Endodermal cell (in vitro differentiated cells): ENCODE measurements around the gene RAB37. TPM values are rescaled to one million over a fixed set of nuclear protein-coding genes. Genes with fewer than 3 reads are reported as not detected.

Source experiments
- DNase-seq: peaks from one replicate; pipeline ENCODE4 v3.0.0-alpha.2; 2017
- H3K27ac ChIP-seq: 2 replicates; pipeline ENCODE4 v1.5.1; 2013; ENCODE audit warnings: mild to moderate bottlenecking, low read depth, low read length, moderate library complexity
- H3K27me3 ChIP-seq: 2 replicates; pipeline ENCODE4 v1.6.1; 2013; ENCODE audit warnings: mild to moderate bottlenecking, low read length, moderate library complexity; ENCODE audit not compliant: insufficient read depth, control insufficient read depth, poor library complexity, severe bottlenecking
- H3K36me3 ChIP-seq: 2 replicates; pipeline ENCODE4 v1.7.0; 2013; ENCODE audit warnings: mild to moderate bottlenecking, low read length, moderate library complexity; ENCODE audit not compliant: control insufficient read depth, insufficient read depth
- H3K4me1 ChIP-seq: one replicate; pipeline ENCODE4 v1.7.0; 2013; ENCODE audit warnings: low read length; ENCODE audit not compliant: control insufficient read depth, insufficient read depth
- H3K4me3 ChIP-seq: 2 replicates; pipeline ENCODE4 v1.5.1; 2013; ENCODE audit warnings: mild to moderate bottlenecking, low read length, moderate library complexity
- H3K9ac ChIP-seq: 2 replicates; pipeline ENCODE4 v1.6.1; 2013; ENCODE audit warnings: mild to moderate bottlenecking, low read length, moderate library complexity; ENCODE audit not compliant: poor library complexity, severe bottlenecking; ENCODE audit errors: extremely low read depth
- H3K9me3 ChIP-seq: 2 replicates; pipeline ENCODE4 v1.6.1; 2013; ENCODE audit warnings: mild to moderate bottlenecking, low read length, moderate library complexity; ENCODE audit not compliant: control insufficient read depth
- H3K27ac Mint-ChIP-seq: 2 replicates; pipeline ENCODE4 v1.8.0; 2020; ENCODE audit warnings: mixed read lengths
- H3K27me3 Mint-ChIP-seq: 2 replicates; pipeline ENCODE4 v1.8.0; 2021; ENCODE audit warnings: mild to moderate bottlenecking, mixed read lengths; ENCODE audit not compliant: insufficient read depth
- H3K36me3 Mint-ChIP-seq: 2 replicates; pipeline ENCODE4 v1.8.0; 2020; ENCODE audit warnings: low read depth, mixed read lengths
- H3K4me1 Mint-ChIP-seq: 2 replicates; pipeline ENCODE4 v1.8.0; 2020; ENCODE audit warnings: mixed read lengths
- H3K4me3 Mint-ChIP-seq: 2 replicates; pipeline ENCODE4 v1.8.0; 2020; ENCODE audit warnings: mild to moderate bottlenecking, moderate library complexity, mixed read lengths
- H3K9me3 Mint-ChIP-seq: 2 replicates; pipeline ENCODE4 v1.8.0; 2020; ENCODE audit warnings: mild to moderate bottlenecking, mixed read lengths
- CTCF ChIP-seq: fragments of 200-600 bp; sonication (generic); conservative IDR thresholded peaks from 2 replicates; pipeline ENCODE4 v1.5.0; 2021; ENCODE audit warnings: antibody characterized with exemption, mild to moderate bottlenecking
- WGBS, 2 experiments: methylation state at CpG; one replicate each; pipeline versions ENCODE4 v1.1.5 to v1.1.7; 2013; ENCODE audit warnings: missing lambda C conversion rate in 2 of 2, mixed read lengths in 1 of 2; ENCODE audit not compliant: insufficient coverage in 1 of 2, insufficient read length in 1 of 2; 5-methylcytosine and 5-hydroxymethylcytosine counted together
- total RNA-seq, 2 donors: library from RNA; stranded (reverse); fragmentation: NEBNext Ultra II Directional in 1 of 2; extraction: Animal tissue kit (Norgen Biotek cat#: 25700) in 1 of 2; gene quantifications; 2 replicates in 1 of 2; 3 replicates in 1 of 2; pipeline ENCODE4 v1.2.1, GENCODE V29; 2021

Gene RAB37
- total RNA-seq, 2 donors from 2014 or later, result 6.8 to 8.4 TPM

- Histone ChIP-seq H3K9me3 (no peaks in the 10 kb centered on the region), H3K9ac (no peak overlapping the region), H3K4me1 (peaks cover 16% of the 10 kb centered on the region), H3K4me3 (no peak overlapping the region), H3K27me3 (peaks cover 12% of the 10 kb centered on the region), H3K27ac (no peak overlapping the region), H3K36me3 (no peaks in the 10 kb centered on the region)
- Mint-ChIP-seq H3K4me1 (peaks cover 23% of the 10 kb centered on the region), H3K4me3 (no peak overlapping the region), H3K36me3 (no peaks in the 10 kb centered on the region), H3K27ac (no peak overlapping the region), H3K27me3 (peaks cover 5% of the 10 kb centered on the region), H3K9me3 (no peaks in the 10 kb centered on the region)
- no peak for DNase-seq
- WGBS, 2 experiments, result 93 to 96% methylated on average over 3 to 6 of the region's 6 CpGs
- no peak for TF ChIP-seq CTCF
Observed at GRCh38 chr17:74740173-74740572, 3.1 kb downstream of the RAB37 start.

GRCh38 chr17:74740641-74741387 is 3.8 kb downstream of the RAB37 start:
- H3K4me3 ChIP-seq, result no peak overlapping the region
- Mint-ChIP-seq H3K9me3 (no peaks in the 10 kb centered on the region), H3K36me3 (no peaks in the 10 kb centered on the region), H3K27ac (no peak overlapping the region), H3K4me3 (no peak overlapping the region), H3K27me3 (peaks cover 5% of the 10 kb centered on the region), H3K4me1 (peaks cover 25% of the 10 kb centered on the region)
- TF ChIP-seq CTCF, result no peak
- no peak overlapping the region for H3K27ac ChIP-seq
- peaks cover 9% of the 10 kb centered on the region for H3K27me3 ChIP-seq
- no peaks in the 10 kb centered on the region for H3K36me3 ChIP-seq
- H3K4me1 ChIP-seq, result peaks cover 22% of the 10 kb centered on the region
- H3K9ac ChIP-seq, result no peak overlapping the region
- no peak for DNase-seq
- H3K9me3 ChIP-seq, result no peaks in the 10 kb centered on the region
- 94 to 95% methylated on average over 17 of the region's 17 CpGs for WGBS, 2 experiments

- Histone ChIP-seq H3K36me3 (no peaks in the 10 kb centered on the region), H3K4me1 (peaks cover 32% of the 10 kb centered on the region), H3K27me3 (no peaks in the 10 kb centered on the region), H3K9me3 (no peaks in the 10 kb centered on the region), H3K27ac (no peak overlapping the region), H3K9ac (no peak overlapping the region), H3K4me3 (no peak overlapping the region)
- no peak overlapping the region for H3K27ac Mint-ChIP-seq
- H3K4me3 Mint-ChIP-seq, result no peak overlapping the region
- no peak for TF ChIP-seq CTCF
- H3K36me3 Mint-ChIP-seq, result no peaks in the 10 kb centered on the region
- 42 to 65% methylated on average over 3 to 4 of the region's 4 CpGs for WGBS, 2 experiments
- peak; percentile 64 for DNase-seq
- H3K4me1 Mint-ChIP-seq, result peaks cover 32% of the 10 kb centered on the region
- no peaks in the 10 kb centered on the region for H3K27me3 Mint-ChIP-seq
- H3K9me3 Mint-ChIP-seq, result no peaks in the 10 kb centered on the region
Observed at GRCh38 chr17:74742153-74742515, 5.1 kb downstream of the RAB37 start.
